H7 (cell line): ENCODE results near the gene ZC3H4. TPM values are rescaled to one million over a fixed set of nuclear protein-coding genes. Genes with fewer than 3 reads are reported as not detected.
"Not testable (repeated sequence)": the region's sequence is repeated elsewhere in the genome, so short reads cannot be mapped to it uniquely, and the experiment has no call there.

Experiments
- DNase-seq: peaks from one replicate; pipeline ENCODE4 v3.0.0; 2012
- H3K27me3 ChIP-seq: 2 replicates; pipeline ENCODE4 v1.6.0; 2011; ENCODE audit warnings: mild to moderate bottlenecking, low read length; ENCODE audit not compliant: control insufficient read depth, insufficient read depth
- H3K36me3 ChIP-seq: replicated peaks from 2 replicates; pipeline ENCODE4 v1.5.1; 2011; ENCODE audit warnings: low read length; ENCODE audit not compliant: control insufficient read depth, insufficient read depth
- H3K4me3 ChIP-seq: 2 replicates; pipeline ENCODE4 v1.5.1; 2011; ENCODE audit warnings: low read depth, mild to moderate bottlenecking, control low read depth, low read length, moderate library complexity; ENCODE audit not compliant: insufficient read depth
- total RNA-seq: library from RNA; depleted of rRNA; stranded (reverse); fragments of >200 nt; shearing (Covaris generic); gene quantifications from 2 replicates; pipeline ENCODE4 v1.2.3, GENCODE V29; 2014

ZC3H4 gene
- total RNA-seq, 1 experiment from 2014 or later: 13.4 TPM

DNA sequence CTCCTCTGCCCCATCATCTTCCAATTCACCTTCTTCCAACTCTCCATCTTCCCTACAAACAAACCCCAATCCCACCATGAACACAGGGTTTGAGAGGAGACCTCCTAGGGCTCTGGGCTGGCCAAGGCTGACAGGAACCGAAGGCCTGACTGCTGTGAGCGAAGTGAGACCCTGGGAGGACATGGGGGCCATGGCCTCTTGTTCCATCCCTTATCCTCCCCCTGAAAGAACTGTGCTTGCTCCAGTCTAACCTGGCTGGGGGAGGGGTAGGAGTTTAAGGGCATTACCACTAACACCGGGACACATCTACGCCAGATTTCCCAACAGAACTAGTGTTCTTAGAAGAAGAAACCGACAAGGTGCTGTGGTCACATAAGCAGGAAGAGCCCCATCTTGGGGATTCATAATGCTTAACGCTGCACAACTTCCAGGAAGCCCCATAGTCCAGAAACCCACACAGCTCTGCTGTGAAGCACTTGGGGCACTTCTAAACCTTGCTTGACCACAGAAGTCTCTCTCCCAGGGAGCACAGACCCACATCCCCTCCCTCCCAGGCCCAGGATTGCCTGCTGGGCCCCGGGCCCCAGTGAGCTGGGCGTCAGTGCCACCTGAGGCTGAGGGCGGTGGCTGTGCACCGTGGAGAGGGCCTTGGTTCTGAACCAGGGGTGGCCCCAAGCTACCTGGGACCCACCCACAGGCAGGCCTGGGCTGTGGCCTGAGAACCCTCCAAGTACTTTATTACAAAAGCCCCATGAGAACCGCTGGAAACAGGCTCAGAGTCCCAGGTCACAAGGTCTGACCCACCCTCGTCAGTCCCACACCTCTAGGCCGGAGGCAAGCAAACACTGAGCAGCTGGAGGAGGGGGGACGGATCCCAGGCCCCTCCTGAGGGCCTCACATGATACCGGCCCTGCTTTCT, 18.8 kb downstream of the ZC3H4 start:
- Histone ChIP-seq H3K27me3 (no peaks in the 10 kb centered on the region), H3K4me3 (no peak overlapping the region), H3K36me3 (peaks cover 15% of the 10 kb centered on the region)
- DNase-seq: peak; percentile 59

DNA sequence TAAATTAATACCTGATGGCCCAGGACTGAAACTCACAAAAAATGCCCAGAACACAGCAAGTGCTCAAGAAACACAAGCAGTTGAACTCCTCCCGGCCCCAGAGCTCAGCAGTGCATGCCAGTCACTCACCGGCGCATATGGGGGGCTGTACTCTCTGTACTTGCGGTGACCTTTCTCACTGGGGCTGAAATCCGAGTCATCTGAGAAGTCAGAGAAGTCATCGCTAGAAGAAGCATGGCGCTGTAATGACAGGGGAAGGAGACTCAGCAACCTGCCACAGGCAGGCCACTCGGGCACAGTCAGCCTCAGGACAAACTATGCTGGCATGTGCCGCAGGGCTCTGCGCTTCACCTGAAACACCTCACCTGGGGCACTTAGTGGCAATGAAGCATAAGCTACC, 19.7 kb downstream of the ZC3H4 start:
- H3K4me3 ChIP-seq: no peak overlapping the region
- H3K36me3 ChIP-seq: peaks cover 19% of the 10 kb centered on the region
- no peak for DNase-seq
- H3K27me3 ChIP-seq: no peaks in the 10 kb centered on the region

DNA sequence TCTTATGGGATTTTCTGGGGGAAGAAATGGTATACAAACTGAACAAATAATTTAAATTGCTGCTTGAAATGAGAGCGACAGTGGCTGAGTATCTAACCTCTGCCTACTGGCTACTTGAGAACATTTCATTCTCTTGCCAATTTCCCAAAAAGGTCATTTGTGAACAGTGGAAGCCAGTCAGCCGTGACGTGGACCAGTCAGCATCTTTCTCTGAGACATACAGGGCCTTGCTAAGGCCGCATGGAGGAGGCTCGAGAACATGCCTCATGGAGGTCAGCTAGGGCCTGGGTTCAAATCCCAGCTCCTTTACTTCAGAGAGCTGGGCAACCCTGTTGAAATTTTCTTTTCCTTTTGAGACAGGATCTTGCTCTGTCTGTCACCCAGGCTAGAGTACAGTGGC, 20.3 kb downstream of the ZC3H4 start:
- H3K4me3 ChIP-seq: no peak overlapping the region
- no peaks in the 10 kb centered on the region for H3K27me3 ChIP-seq
- peaks cover 22% of the 10 kb centered on the region for H3K36me3 ChIP-seq
- no peak for DNase-seq

DNA sequence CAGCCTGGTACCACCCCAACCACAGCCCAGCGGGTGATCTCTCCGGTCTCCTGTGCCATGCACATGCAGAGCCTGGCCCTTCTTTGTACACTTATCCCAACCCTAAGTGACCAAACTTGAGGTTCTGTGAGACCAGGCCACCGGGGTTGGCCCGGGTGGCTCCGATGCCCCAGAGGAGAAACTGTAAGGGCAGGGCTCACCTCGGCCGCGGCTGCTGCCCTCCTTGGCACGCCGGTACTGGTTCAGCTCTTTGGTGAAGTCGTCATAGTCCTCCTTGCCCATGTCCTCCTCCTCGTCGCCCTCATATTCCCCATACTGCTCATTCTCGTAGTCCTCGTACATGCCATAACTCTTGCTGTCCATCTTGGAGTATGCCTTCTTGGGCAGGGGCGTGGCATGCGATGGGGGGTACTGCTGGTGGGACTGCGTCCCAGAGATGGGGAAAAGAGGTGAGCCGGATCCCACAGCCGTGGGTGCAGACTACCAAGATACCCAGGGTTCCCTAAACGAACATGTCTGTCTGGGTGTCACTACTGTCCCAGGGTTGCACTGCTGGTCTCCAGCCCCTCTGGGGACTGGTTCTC, 23.7 kb downstream of the ZC3H4 start:
- peaks cover 33% of the 10 kb centered on the region for H3K36me3 ChIP-seq
- no peaks in the 10 kb centered on the region for H3K27me3 ChIP-seq
- DNase-seq: peak; percentile 34
- H3K4me3 ChIP-seq: no peak overlapping the region

DNA sequence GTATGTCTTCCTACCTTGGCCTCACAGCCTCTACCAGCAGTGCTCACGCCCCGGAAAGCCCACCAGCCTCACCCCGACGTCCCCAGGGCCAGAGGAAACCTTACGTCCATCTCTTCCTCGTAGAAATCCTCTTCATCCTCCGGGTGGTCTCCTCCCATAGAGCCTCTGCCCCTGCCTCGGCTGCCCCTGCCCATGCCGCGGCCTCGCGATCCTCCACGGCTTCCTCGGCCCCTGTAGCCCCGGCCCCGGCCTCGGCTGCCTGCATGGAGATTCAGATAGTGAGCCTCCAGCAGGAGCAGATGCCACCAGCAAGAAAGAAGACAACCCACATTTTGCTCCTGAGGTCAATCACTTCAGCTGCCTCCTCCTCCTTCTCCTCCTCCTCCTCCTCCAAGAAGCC, 27.3 kb downstream of the ZC3H4 start:
- H3K36me3 ChIP-seq: peaks cover 45% of the 10 kb centered on the region
- no peaks in the 10 kb centered on the region for H3K27me3 ChIP-seq
- DNase-seq: peak; percentile 29
- no peak overlapping the region for H3K4me3 ChIP-seq

DNA sequence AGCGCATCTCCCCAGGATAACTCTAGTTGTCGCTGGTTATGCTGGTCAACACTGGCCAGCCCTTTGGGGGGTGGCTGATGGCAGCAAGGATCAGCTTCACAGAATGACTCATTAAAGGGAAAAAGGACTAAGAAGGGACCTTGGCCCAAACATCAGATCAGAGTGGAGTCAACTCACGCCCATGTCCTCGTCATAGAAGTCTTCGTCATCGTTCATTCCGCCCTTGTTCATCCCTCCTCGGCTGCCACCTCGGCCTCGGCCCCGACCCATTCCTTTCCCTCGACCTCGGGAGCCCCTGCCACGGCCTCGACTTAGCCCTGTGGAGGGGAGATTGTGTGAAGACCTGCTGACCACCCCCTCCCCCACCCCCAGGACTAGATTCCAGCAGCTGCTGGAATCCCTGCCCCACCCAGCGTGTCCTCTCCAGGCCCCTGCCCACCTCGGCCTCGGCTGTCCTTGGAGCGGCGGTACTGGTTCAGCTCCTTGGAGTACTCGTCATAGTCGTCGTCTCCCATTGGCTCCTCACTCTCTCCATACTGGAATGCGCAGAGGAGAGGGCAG, 28.6 kb downstream of the ZC3H4 start:
- H3K27me3 ChIP-seq: no peaks in the 10 kb centered on the region
- peaks cover 48% of the 10 kb centered on the region for H3K36me3 ChIP-seq
- no peak overlapping the region for H3K4me3 ChIP-seq
- DNase-seq: peak; percentile 24

- Histone ChIP-seq H3K36me3 (peaks cover 39% of the 10 kb centered on the region), H3K27me3 (no peaks in the 10 kb centered on the region), H3K4me3 (no peak overlapping the region)
- DNase-seq: no peak
Observed at GRCh38 chr19:47082493-47082892, 31.1 kb downstream of the ZC3H4 start.

DNA sequence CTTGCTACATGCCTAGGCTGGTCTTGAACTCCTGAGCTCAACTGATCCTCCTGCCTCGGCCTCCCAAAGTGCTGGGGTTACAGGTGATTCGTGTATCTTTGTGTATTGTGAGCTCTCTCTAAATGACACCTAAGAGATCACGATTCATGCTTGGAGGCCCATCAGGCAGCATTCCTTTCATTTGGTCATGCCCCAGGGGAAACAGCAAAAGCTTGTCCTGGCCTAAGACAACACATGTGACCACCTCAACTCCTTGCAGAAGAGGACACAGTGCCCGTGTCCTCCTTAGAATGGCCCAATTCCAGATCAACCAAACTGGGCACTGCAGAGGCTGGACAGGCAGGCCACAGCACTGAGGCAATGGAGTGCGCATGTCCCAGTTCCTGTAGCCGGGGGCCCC, 32.5 kb downstream of the ZC3H4 start:
- H3K36me3 ChIP-seq: peaks cover 38% of the 10 kb centered on the region
- H3K4me3 ChIP-seq: no peak overlapping the region
- no peak for DNase-seq
- no peaks in the 10 kb centered on the region for H3K27me3 ChIP-seq

DNA sequence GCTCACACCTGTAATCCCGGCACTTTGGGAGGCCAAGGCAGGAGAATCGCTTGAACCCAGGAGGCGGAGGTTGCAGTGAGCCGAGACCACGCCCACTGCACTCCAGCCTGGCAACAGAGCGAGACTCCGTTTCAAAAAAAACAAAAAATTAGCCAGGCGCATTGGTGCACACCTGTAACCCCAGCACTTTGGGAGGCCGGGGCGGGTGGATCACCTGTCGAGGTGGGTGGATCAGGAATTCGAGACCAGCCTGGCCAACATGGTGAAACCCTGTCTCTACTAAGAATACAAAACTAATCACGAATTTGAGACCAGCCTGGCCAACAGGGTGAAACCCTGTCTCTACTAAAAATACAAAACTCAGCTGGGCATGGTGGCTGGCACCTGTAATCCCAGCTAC, 35.2 kb downstream of the ZC3H4 start:
- not testable (repeated sequence) for H3K4me3 ChIP-seq, DNase-seq, H3K27me3 ChIP-seq
- peaks cover 26% of the 10 kb centered on the region for H3K36me3 ChIP-seq

GRCh38 chr19:47075941-47076340, 37.6 kb downstream of the ZC3H4 start:
- Histone ChIP-seq H3K27me3 (no peaks in the 10 kb centered on the region), H3K4me3 (no peak overlapping the region), H3K36me3 (peaks cover 14% of the 10 kb centered on the region)
- no peak for DNase-seq

DNA sequence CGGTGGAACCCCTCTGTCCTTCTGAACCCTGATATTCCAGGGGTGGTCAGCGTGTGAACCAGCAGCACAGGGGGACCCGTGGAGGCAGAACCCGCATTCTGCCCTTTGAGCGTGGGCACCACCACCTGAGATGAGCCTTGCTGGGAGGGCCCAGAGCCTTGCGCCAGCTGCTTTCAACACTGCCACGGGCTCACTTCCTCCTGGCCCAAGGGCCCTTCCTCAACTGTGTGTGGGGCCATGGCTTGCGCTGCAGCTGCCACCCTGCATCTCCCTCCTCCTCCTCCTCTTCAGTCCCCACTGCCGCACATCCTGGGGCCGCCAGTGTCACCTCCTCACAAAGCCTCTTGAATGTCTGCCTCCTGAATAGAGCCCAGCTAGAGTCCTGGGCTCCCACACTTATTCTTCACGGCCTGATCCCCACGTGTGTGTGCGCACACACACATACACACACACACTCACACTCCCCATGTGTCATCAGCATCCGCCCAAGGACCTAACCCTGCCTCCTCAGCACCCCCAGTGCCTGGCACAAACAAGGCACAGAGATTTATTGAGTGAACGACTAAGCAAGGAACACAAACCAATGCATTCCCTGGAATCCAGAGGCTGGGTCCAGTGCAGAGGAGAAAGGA, 38.3 kb downstream of the ZC3H4 start:
- no peak for DNase-seq
- Histone ChIP-seq H3K4me3 (no peak overlapping the region), H3K36me3 (peaks cover 13% of the 10 kb centered on the region), H3K27me3 (no peaks in the 10 kb centered on the region)

DNA sequence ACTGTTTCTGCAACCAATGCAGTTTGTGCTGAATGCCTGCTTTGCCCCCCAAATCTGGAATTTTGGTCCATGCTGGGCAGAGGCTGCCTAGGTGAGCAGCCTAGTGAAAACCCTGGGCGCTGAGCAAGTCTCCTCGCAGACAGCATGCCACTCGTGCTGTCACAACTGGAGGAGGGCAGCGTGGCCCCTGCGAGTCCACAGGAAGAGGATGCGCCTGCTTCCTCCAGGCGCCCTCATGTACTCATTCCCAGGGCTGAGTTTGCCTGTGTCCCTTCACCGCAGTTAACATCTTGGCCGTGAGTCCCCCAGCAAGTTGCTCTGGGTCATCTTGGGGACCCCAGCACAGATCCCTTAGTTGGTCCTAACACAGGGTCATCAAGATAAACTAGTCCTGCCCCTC, 39.0 kb downstream of the ZC3H4 start:
- Histone ChIP-seq H3K4me3 (no peak overlapping the region), H3K27me3 (no peaks in the 10 kb centered on the region), H3K36me3 (peaks cover 18% of the 10 kb centered on the region)
- DNase-seq: no peak

DNA sequence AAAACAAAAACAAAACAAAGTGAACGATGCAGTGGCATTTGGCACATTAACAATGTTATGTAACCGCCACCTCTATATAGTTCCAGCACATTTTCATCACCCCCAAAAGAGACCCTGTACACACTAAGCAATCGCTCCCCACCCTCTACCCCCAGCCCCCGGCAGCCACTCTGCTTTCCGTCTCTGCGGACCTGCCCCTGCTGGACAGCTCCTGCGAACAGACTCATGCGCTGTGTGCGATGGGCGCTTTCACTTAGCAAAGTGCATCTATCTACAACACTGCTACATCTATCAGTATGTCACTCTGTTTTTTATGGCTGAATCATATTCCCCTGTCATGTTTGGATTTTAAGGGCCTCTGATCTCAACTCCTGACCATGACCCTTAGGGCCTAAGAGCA, 40.0 kb downstream of the ZC3H4 start:
- peaks cover 21% of the 10 kb centered on the region for H3K36me3 ChIP-seq
- no peaks in the 10 kb centered on the region for H3K27me3 ChIP-seq

DNA sequence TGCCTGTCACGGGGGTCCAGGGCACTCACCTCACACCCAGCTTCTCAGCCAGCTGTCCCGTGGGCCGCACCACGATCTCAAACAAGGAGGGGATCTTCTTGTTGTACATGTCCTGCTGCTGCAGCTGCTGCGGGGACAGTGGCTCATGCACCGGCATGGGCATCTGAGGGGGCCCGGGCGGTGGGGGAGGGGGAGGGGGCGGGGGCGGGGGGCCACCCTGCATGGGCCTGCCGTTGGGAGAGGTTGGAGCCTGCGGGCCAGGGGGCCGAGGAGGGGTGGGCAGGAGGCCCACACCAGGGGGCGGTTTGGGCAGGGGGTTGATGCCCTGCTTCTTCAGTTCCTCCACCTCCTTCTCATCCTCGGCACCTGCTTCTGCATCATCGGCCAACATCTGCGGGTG, 41.3 kb downstream of the ZC3H4 start:
- DNase-seq: peak; percentile 69
- H3K36me3 ChIP-seq: peaks cover 24% of the 10 kb centered on the region
- no peaks in the 10 kb centered on the region for H3K27me3 ChIP-seq
- H3K4me3 ChIP-seq: no peak overlapping the region

More for the DNA sequence above, 40.0 kb downstream of the ZC3H4 start:
- DNase-seq: no peak
- no peak overlapping the region for H3K4me3 ChIP-seq

GRCh38 chr19:47071731-47072130, 41.8 kb downstream of the ZC3H4 start:
- no peaks in the 10 kb centered on the region for H3K27me3 ChIP-seq
- H3K36me3 ChIP-seq: peaks cover 24% of the 10 kb centered on the region
- DNase-seq: peak; percentile 47

More at GRCh38 chr19:47071731-47072130, 41.8 kb downstream of the ZC3H4 start:
- no peak overlapping the region for H3K4me3 ChIP-seq
